Measurements from ENCODE around the gene TLE3. TPM values are rescaled to one million over a fixed set of nuclear protein-coding genes. Genes with fewer than 3 reads are reported as not detected.

TLE3 gene
- total RNA-seq, 1 donor from 2014 or later: 63.7 TPM

GRCh38 chr15:70066004-70066403 lies 31.7 kb downstream of the TLE3 start:
- DNase-seq (no peak), ATAC-seq (no peak)
- Histone ChIP-seq H3K9me3 (no peaks in the 10 kb centered on the region), H3K27ac (no peak overlapping the region), H3K4me1 (peaks cover 37% of the 10 kb centered on the region), H3K4me3 (no peak overlapping the region), H3K27me3 (ENCODE audit: low read depth) (no peaks in the 10 kb centered on the region), H3K36me3 (peaks cover 98% of the 10 kb centered on the region)
- intact Hi-C loops (cut with DNase I): no loop called here
- TF ChIP-seq CTCF (IDR thresholded peaks at IDR 0.05): no peak

DNA sequence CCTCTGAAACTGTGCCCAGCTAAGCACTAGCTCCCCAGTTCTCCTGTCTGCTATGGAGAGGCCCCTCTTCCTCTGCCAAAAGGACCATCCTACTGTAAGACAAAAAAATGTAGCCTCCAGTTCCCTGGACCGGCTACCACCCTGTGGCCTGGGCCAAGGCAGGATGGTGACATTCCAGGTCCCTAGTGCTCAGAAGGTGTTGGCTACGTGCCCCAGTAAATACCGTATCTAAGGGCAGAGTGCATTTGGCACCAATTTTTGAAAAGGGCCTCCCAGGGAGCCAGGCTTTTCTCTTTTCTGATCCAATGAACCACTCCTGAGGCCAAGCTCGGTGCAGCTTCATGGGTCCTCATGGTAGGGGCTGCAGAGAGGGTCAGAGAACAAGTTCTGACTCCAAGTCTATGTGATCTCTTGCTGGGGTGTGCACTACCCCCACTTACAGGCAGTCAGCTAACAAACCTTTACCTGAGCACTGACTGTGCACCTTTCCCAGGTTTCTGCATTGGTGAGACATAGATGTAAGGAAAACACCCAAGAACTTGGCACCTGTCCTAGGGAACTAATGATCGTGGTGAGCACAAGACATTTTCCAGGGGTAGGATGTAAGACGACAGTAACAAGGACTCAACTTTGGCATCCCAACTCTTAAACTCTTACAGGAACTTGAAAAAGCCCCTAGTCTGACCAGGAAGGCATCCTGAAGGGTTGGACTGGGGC lies 32.6 kb downstream of the TLE3 start:
- intact Hi-C loops (cut with DNase I): no loop called here
- H3K9me3 ChIP-seq: no peaks in the 10 kb centered on the region
- TF ChIP-seq CTCF (IDR thresholded peaks at IDR 0.05): no peak
- no peak overlapping the region for H3K27ac ChIP-seq
- ATAC-seq: peak; percentile 57
- DNase-seq: peak; percentile 49
- H3K4me3 ChIP-seq: no peak overlapping the region
- H3K4me1 ChIP-seq: peaks cover 33% of the 10 kb centered on the region
- H3K27me3 ChIP-seq (ENCODE audit: low read depth): no peaks in the 10 kb centered on the region
- H3K36me3 ChIP-seq: peaks cover 98% of the 10 kb centered on the region

DNA sequence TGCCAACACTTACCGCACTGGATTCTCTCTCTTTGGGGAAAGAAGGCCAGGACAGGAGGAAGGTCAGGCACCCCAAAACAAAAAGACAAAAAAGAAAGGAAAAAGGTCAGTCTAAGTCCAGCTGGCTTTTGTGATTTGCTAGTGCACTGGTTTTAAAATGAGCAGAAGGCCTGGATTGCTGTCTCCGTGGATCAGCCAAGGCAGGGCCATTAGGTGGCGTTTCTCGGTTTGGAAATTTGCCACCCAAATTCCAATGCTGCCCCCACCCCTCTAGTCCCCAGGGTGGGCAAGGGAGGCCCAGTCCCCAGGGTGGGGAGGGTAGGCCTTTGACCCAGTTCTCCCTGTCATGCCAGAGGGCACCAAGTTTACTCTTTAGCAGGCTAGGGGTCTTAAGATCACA lies 33.3 kb downstream of the TLE3 start:
- no peak for TF ChIP-seq CTCF (IDR thresholded peaks at IDR 0.05)
- no peak overlapping the region for H3K4me3 ChIP-seq
- ATAC-seq (no peak), DNase-seq (peak; percentile 10)
- peaks cover 28% of the 10 kb centered on the region for H3K4me1 ChIP-seq
- H3K36me3 ChIP-seq: peaks cover 98% of the 10 kb centered on the region
- intact Hi-C loops (cut with DNase I): no loop called here
- no peak overlapping the region for H3K27ac ChIP-seq
- H3K27me3 ChIP-seq (ENCODE audit: low read depth): no peaks in the 10 kb centered on the region
- H3K9me3 ChIP-seq: no peaks in the 10 kb centered on the region

- TF ChIP-seq CTCF (IDR thresholded peaks at IDR 0.05): no peak
- Histone ChIP-seq H3K4me3 (no peak overlapping the region), H3K4me1 (peaks cover 28% of the 10 kb centered on the region), H3K9me3 (no peaks in the 10 kb centered on the region), H3K27me3 (ENCODE audit: low read depth) (no peaks in the 10 kb centered on the region), H3K27ac (no peak overlapping the region), H3K36me3 (peaks cover 98% of the 10 kb centered on the region)
- ATAC-seq (no peak), DNase-seq (peak; percentile 8)
- intact Hi-C loops (cut with DNase I): no loop called here
Measured at GRCh38 chr15:70063980-70064379, 33.7 kb downstream of the TLE3 start.

GRCh38 chr15:70063261-70063925 lies 34.3 kb downstream of the TLE3 start:
- ATAC-seq (no peak), DNase-seq (no peak)
- no peak overlapping the region for H3K4me3 ChIP-seq
- intact Hi-C loops (cut with DNase I): no loop called here
- H3K4me1 ChIP-seq: peaks cover 28% of the 10 kb centered on the region
- H3K36me3 ChIP-seq: peaks cover 98% of the 10 kb centered on the region
- no peak for TF ChIP-seq CTCF (IDR thresholded peaks at IDR 0.05)
- H3K27ac ChIP-seq: no peak overlapping the region
- H3K27me3 ChIP-seq (ENCODE audit: low read depth): no peaks in the 10 kb centered on the region
- no peaks in the 10 kb centered on the region for H3K9me3 ChIP-seq
